HG02610 (cell line): ENCODE results near the gene CLUH.
"Not testable (repeated sequence)": the region's sequence is repeated elsewhere in the genome, so short reads cannot be mapped to it uniquely, and the experiment has no call there.

Source experiments
- ATAC-seq: cut with Tn5 transposase; IDR thresholded peaks from one replicate; pipeline ENCODE4 v1.9.1; 2021; ENCODE audit warnings: mild to moderate bottlenecking, moderate library complexity; ENCODE audit not compliant: unreplicated experiment

Gene CLUH

GRCh38 chr17:2690165-2691068, 21.1 kb downstream of the CLUH start:
- no peak for ATAC-seq

- no peak for ATAC-seq
These were observed 22.0 kb downstream of the CLUH start for GRCh38 chr17:2689411-2690164.

GRCh38 chr17:2688351-2689342, 22.9 kb downstream of the CLUH start:
- ATAC-seq, result no peak

GRCh38 chr17:2687074-2687418, 24.5 kb downstream of the CLUH start:
- no peak for ATAC-seq

GRCh38 chr17:2685696-2686095, 25.9 kb downstream of the CLUH start:
- no peak for ATAC-seq

GRCh38 chr17:2684549-2684948, 27.0 kb downstream of the CLUH start:
- no peak for ATAC-seq

GRCh38 chr17:2683912-2684311, 27.7 kb downstream of the CLUH start:
- no peak for ATAC-seq

- ATAC-seq, result no peak
These were observed 29.2 kb downstream of the CLUH start for GRCh38 chr17:2682176-2682938.

GRCh38 chr17:2681650-2682049, 29.9 kb downstream of the CLUH start:
- ATAC-seq, result no peak

- ATAC-seq, result no peak
These were observed 30.6 kb downstream of the CLUH start for GRCh38 chr17:2680961-2681360.

GRCh38 chr17:2679247-2679646, 32.3 kb downstream of the CLUH start:
- not testable (repeated sequence) for ATAC-seq

- no peak for ATAC-seq
These were observed 39.5 kb downstream of the CLUH start for GRCh38 chr17:2672026-2672425.

- ATAC-seq, result not testable (repeated sequence)
These were observed 51.2 kb downstream of the CLUH start for GRCh38 chr17:2660410-2660809.

- not testable (repeated sequence) for ATAC-seq
These were observed 52.2 kb downstream of the CLUH start for GRCh38 chr17:2659337-2659736.

GRCh38 chr17:2656283-2656682, 55.3 kb downstream of the CLUH start:
- ATAC-seq, result no peak

GRCh38 chr17:2655546-2655945, 56.0 kb downstream of the CLUH start:
- ATAC-seq, result no peak

GRCh38 chr17:2652911-2653310, 58.7 kb downstream of the CLUH start:
- not testable (repeated sequence) for ATAC-seq

- no peak for ATAC-seq
These were observed 62.4 kb downstream of the CLUH start for GRCh38 chr17:2649191-2649590.

- no peak for ATAC-seq
These were observed 63.6 kb downstream of the CLUH start for GRCh38 chr17:2647957-2648356.

- ATAC-seq, result no peak
These were observed 66.6 kb downstream of the CLUH start for GRCh38 chr17:2644971-2645370.
